Prostate gland (tissue), 2 donors: Measurements from ENCODE around the gene CLN3. TPM values are rescaled to one million over a fixed set of nuclear protein-coding genes. Genes with fewer than 3 reads are reported as not detected.
A peak's percentile ranks its signal among the peaks of the same experiment; 100 is the strongest.
"Not testable (repeated sequence)": the region's sequence is repeated elsewhere in the genome, so short reads cannot be mapped to it uniquely, and the experiment has no call there.

ENCODE experiments used
- DNase-seq: peaks from one replicate; pipeline ENCODE4 v3.0.0-alpha.2; 2019; ENCODE audit warnings: low spot score
- H3K27ac ChIP-seq, 2 donors: fragments of 200-600 bp; sonication (generic); 2 replicates each; pipeline ENCODE4 v1.5.1; 2017 to 2019
- H3K27me3 ChIP-seq: fragments of 200-600 bp; sonication (generic); replicated peaks from 2 replicates; pipeline ENCODE4 v1.5.1; 2019; ENCODE audit not compliant: insufficient read depth
- H3K36me3 ChIP-seq, 2 donors: fragments of 200-600 bp; sonication (generic); 1 replicate in 1 of 2; 2 replicates in 1 of 2; pipeline versions ENCODE4 v1.5.1 to v1.8.1; 2017 to 2019
- H3K4me1 ChIP-seq: fragments of 200-600 bp; sonication (generic); replicated peaks from 2 replicates; pipeline ENCODE4 v1.5.1; 2019
- H3K4me3 ChIP-seq, 2 donors: fragments of 200-600 bp; sonication (generic); 2 replicates each; pipeline ENCODE4 v1.5.1; 2017 to 2019
- H3K9me3 ChIP-seq: fragments of 200-600 bp; sonication (generic); 2 replicates; pipeline ENCODE4 v1.5.1; 2017
- POLR2A ChIP-seq: fragments of 450-650 bp; IDR thresholded peaks from one replicate; pipeline ENCODE4 v1.6.1; 2016; ENCODE audit warnings: antibody characterized with exemption, mild to moderate bottlenecking
- POLR2AphosphoS5 ChIP-seq: sonication (generic); formaldehyde crosslinking; IDR thresholded peaks from one replicate; pipeline ENCODE4 v1.6.1; 2017; ENCODE audit warnings: antibody characterized with exemption
- WGBS: methylation state at CpG from one replicate; pipeline ENCODE4 v1.1.5; 2018; 5-methylcytosine and 5-hydroxymethylcytosine counted together
- intact Hi-C: fragments of 100-400 bp; cut with DNase I; formaldehyde crosslinking; loops from one replicate; pipeline ENCODE4 v1.14.2; 2022
- total RNA-seq, 2 donors: library from RNA; depleted of rRNA; stranded (reverse); fragments of >200 nt; gene quantifications; one replicate each; pipeline ENCODE4 v1.1.0, GENCODE V29; 2016
- TF ChIP-seq, protein P1 (sequence below), 4 experiments: fragments of 200-600 bp in 2 of 4; fragments of 450-650 bp in 2 of 4; sonication (generic) in 2 of 4; IDR thresholded peaks; 1 replicate in 3 of 4; 2 replicates in 1 of 4; pipeline ENCODE4 v1.5.1; 2016 to 2019; ENCODE audit warnings: antibody characterized with exemption in 4 of 4, mild to moderate bottlenecking in 2 of 4, moderate library complexity in 2 of 4

CLN3 gene
- total RNA-seq, 2 donors from 2014 or later = 30.6 to 47.3 TPM

DNA sequence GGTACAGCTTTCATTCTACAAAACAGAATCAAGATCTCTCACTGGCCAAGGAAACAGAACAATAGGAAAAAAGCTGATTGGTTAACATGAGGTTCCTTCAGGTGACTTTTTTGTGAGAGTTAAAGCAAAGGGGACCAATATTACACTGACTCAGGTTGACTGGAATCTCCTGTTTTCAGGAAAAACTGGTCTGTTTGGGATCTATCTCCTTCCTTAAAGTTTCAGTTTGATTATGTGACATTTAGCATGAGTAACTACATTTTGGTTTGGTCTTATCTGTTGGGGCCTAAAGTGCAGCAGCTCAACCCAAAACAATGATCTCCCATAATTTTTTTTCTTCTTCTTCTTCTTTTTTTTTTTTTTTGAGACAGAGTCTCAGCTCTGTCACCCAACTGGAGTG, 37.2 kb upstream of the CLN3 start:
- intact Hi-C loops = no loop called here
- no peaks in the 10 kb centered on the region for H3K27me3 ChIP-seq
- no peak overlapping the region for H3K27ac ChIP-seq
- no peaks in the 10 kb centered on the region for H3K9me3 ChIP-seq
- TF ChIP-seq POLR2A (no peak), POLR2AphosphoS5 (no peak)
- TF ChIP-seq, protein P1, sequence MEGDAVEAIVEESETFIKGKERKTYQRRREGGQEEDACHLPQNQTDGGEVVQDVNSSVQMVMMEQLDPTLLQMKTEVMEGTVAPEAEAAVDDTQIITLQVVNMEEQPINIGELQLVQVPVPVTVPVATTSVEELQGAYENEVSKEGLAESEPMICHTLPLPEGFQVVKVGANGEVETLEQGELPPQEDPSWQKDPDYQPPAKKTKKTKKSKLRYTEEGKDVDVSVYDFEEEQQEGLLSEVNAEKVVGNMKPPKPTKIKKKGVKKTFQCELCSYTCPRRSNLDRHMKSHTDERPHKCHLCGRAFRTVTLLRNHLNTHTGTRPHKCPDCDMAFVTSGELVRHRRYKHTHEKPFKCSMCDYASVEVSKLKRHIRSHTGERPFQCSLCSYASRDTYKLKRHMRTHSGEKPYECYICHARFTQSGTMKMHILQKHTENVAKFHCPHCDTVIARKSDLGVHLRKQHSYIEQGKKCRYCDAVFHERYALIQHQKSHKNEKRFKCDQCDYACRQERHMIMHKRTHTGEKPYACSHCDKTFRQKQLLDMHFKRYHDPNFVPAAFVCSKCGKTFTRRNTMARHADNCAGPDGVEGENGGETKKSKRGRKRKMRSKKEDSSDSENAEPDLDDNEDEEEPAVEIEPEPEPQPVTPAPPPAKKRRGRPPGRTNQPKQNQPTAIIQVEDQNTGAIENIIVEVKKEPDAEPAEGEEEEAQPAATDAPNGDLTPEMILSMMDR (IDR thresholded peaks at IDR 0.05) = no peak
- no peaks in the 10 kb centered on the region for H3K4me1 ChIP-seq
- no peaks in the 10 kb centered on the region for H3K36me3 ChIP-seq
- H3K4me3 ChIP-seq = no peak overlapping the region
- no peak for DNase-seq

GRCh38 chr16:28528463-28528867, 36.6 kb upstream of the CLN3 start:
- H3K9me3 ChIP-seq = no peaks in the 10 kb centered on the region
- TF ChIP-seq POLR2A (no peak), POLR2AphosphoS5 (no peak)
- TF ChIP-seq, protein P1 (IDR thresholded peaks at IDR 0.05) = no peak
- peak overlapping the region in 1 of 2 donors; percentile 33 for H3K27ac ChIP-seq
- DNase-seq = no peak
- 84% methylated on average over 5 of the region's 5 CpGs for WGBS
- intact Hi-C loops = no loop called here
- H3K36me3 ChIP-seq = no peaks in the 10 kb centered on the region
- H3K4me1 ChIP-seq = no peaks in the 10 kb centered on the region
- no peaks in the 10 kb centered on the region for H3K27me3 ChIP-seq
- H3K4me3 ChIP-seq = no peak overlapping the region

DNA sequence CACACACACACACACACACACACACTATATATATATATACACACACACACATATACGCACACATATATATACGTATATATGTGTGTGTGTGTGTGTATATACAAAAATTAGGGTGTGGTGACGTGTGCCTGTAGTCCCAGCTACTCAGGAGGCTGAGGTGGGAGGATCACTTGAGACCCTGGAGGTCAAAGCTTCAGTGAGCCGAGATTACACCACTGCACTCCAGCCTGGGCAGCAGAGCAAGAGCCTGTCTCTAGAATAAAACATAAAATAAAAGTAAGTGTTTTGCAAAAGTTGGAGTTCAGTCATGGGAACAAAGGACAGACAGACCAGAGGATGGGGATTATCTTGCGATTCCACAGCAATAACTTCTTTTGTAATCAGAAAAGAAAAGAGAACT, 36.1 kb upstream of the CLN3 start:
- no peaks in the 10 kb centered on the region for H3K27me3 ChIP-seq
- DNase-seq = no peak
- TF ChIP-seq POLR2AphosphoS5 = no peak
- TF ChIP-seq, protein P1 (IDR thresholded peaks at IDR 0.05) = no peak
- TF ChIP-seq POLR2A = no peak
- H3K4me3 ChIP-seq = no peak overlapping the region
- no peaks in the 10 kb centered on the region for H3K9me3 ChIP-seq
- intact Hi-C loops = no loop called here
- 93% methylated on average over 5 of the region's 5 CpGs for WGBS
- H3K4me1 ChIP-seq = no peaks in the 10 kb centered on the region
- peak overlapping the region in 1 of 2 donors; percentile 33 for H3K27ac ChIP-seq
- H3K36me3 ChIP-seq = no peaks in the 10 kb centered on the region

GRCh38 chr16:28527100-28527785, 35.4 kb upstream of the CLN3 start:
- peak overlapping the region; percentile 13 to 50 for H3K27ac ChIP-seq
- TF ChIP-seq POLR2AphosphoS5 = peak; percentile 46
- H3K27me3 ChIP-seq, H3K4me1 ChIP-seq, DNase-seq, intact Hi-C loops, H3K4me3 ChIP-seq, H3K9me3 ChIP-seq, H3K36me3 ChIP-seq: not testable (repeated sequence)
- WGBS = 92% methylated on average over 7 of the region's 7 CpGs

- H3K27me3 ChIP-seq = no peaks in the 10 kb centered on the region
- no peaks in the 10 kb centered on the region for H3K4me1 ChIP-seq
- intact Hi-C loops = no loop called here
- no peaks in the 10 kb centered on the region for H3K36me3 ChIP-seq
- no peaks in the 10 kb centered on the region for H3K9me3 ChIP-seq
- 85% methylated on average over 11 of the region's 11 CpGs for WGBS
- peak overlapping the region; percentile 50 to 54 for H3K27ac ChIP-seq
- no peak for DNase-seq
- no peak overlapping the region for H3K4me3 ChIP-seq
- TF ChIP-seq, protein P1 (IDR thresholded peaks at IDR 0.05) = no peak
- TF ChIP-seq POLR2AphosphoS5 (no peak), POLR2A (no peak)
These were observed 34.6 kb upstream of the CLN3 start for GRCh38 chr16:28526201-28527099.
